ENCODE data around the gene SYCE1.

Gene SYCE1

GRCh38 chr10:133537546-133538545 is 27.5 kb downstream of the SYCE1 start:
- DNase-seq (ENCODE audit: low spot score) = no peak
- TF ChIP-seq, protein P1, sequence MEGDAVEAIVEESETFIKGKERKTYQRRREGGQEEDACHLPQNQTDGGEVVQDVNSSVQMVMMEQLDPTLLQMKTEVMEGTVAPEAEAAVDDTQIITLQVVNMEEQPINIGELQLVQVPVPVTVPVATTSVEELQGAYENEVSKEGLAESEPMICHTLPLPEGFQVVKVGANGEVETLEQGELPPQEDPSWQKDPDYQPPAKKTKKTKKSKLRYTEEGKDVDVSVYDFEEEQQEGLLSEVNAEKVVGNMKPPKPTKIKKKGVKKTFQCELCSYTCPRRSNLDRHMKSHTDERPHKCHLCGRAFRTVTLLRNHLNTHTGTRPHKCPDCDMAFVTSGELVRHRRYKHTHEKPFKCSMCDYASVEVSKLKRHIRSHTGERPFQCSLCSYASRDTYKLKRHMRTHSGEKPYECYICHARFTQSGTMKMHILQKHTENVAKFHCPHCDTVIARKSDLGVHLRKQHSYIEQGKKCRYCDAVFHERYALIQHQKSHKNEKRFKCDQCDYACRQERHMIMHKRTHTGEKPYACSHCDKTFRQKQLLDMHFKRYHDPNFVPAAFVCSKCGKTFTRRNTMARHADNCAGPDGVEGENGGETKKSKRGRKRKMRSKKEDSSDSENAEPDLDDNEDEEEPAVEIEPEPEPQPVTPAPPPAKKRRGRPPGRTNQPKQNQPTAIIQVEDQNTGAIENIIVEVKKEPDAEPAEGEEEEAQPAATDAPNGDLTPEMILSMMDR (IDR thresholded peaks at IDR 0.05; ENCODE audit: extremely low read depth, missing control alignments) = no peak

DNA sequence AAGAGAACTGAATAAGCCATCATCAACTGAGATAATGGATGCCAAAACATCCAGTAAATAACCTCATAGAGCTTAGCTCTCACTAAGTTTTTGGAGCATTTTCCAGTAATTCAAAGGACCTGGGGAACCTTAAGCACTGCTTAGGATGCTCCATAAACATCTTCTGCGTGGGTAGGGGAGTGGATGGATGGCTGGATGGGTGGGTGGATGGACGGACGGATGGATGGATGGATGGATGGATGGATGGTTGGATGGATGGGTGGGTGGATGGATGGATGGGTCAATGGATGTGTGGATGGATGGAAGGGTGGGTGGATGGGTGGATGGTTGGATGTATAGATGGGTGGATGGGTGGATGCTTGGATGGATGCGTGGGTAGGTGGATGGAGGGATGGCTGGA is 29.2 kb downstream of the SYCE1 start:
- DNase-seq (ENCODE audit: low spot score) = no peak
- TF ChIP-seq, protein P1 (IDR thresholded peaks at IDR 0.05; ENCODE audit: extremely low read depth, missing control alignments) = no peak

GRCh38 chr10:133534417-133534816 is 31.0 kb downstream of the SYCE1 start:
- TF ChIP-seq, protein P1 (IDR thresholded peaks at IDR 0.05; ENCODE audit: extremely low read depth, missing control alignments) = no peak
- no peak for DNase-seq (ENCODE audit: low spot score)

DNA sequence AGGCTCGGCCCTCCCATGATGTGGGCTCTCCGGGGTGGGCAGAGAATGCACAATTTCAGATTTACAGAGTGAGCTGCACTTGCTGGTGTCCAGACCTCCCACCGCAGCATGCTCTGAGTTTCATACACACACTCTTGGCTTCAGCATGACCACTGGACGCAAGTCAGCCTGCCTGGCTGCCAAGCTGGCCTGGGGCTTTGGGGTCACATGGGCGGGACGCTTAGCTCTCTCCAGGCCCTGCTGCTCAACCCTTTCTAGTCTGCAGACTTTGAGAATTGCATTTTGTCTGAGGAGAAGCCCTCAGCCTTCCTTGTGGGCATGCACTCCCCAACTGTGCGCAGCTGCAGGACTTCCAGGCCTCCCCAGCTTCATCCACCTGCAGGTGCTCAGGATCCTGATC is 32.5 kb downstream of the SYCE1 start:
- no peak for DNase-seq (ENCODE audit: low spot score)
- TF ChIP-seq, protein P1 (IDR thresholded peaks at IDR 0.05; ENCODE audit: extremely low read depth, missing control alignments) = no peak

GRCh38 chr10:133530506-133530905 is 34.9 kb downstream of the SYCE1 start:
- no peak for DNase-seq (ENCODE audit: low spot score)
- TF ChIP-seq, protein P1 (IDR thresholded peaks at IDR 0.05; ENCODE audit: extremely low read depth, missing control alignments) = no peak

- DNase-seq (ENCODE audit: low spot score) = no peak
- TF ChIP-seq, protein P1 (IDR thresholded peaks at IDR 0.05; ENCODE audit: extremely low read depth, missing control alignments) = no peak
Measured at GRCh38 chr10:133529576-133529946, 35.8 kb downstream of the SYCE1 start.

DNA sequence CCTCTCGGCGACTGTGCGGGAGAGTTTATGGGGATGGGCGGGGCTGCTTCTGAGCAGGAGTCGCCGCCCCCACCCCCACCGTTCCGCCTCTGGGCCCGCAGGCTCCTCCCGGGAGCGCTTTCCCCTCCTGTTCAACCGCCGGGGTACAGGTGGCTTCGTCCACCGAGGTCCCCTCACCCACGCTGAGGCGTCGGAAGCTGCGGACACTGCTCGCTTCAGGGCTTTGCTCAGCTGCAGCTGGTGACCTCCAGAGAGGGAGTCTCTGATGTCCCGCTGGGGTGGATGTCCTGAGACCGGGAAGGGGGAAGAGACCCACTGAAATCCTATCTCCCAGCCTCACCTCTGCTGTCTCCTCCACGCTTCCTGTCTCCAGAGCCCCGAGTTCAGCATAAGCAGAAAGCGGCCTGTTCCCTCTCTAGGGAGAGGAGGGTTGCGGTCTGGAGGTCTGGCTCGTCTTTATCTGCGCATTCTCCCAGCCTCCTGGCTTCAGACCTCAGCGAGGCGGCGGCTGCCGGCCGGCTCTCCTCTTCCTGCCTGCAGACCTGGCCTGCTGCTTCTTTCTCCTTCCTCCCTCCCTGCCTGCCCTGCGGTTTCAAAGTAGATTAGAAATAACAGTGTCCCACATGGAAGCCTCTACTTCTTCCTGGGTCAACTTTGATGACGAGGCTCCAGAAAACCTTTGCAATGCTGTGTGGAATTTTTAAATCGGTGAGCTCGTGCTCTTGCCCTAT is 36.4 kb downstream of the SYCE1 start:
- DNase-seq (ENCODE audit: low spot score) = peak; percentile 34
- TF ChIP-seq, protein P1 (IDR thresholded peaks at IDR 0.05; ENCODE audit: extremely low read depth, missing control alignments) = no peak

Measured in GM20000 (cell line).